Measurements from ENCODE around the gene KANSL1.

GRCh38 chr17:46056800-46057304 is 136.4 kb downstream of the KANSL1 start:
- TF ChIP-seq POLR2A (IDR thresholded peaks at IDR 0.05) (no peak), EP300 (IDR thresholded peaks at IDR 0.05) (no peak), POLR2AphosphoS5 (IDR thresholded peaks at IDR 0.05) (no peak)

Data from gastroesophageal sphincter (tissue), 2 donors.